H9 (cell line): ENCODE measurements around the gene MPZL1. TPM values are rescaled to one million over a fixed set of nuclear protein-coding genes. Genes with fewer than 3 reads are reported as not detected.

Source experiments
- DNase-seq: peaks from one replicate; pipeline ENCODE4 v3.0.0-alpha.2; 2017
- H2AFZ ChIP-seq: one replicate; pipeline ENCODE4 v1.6.1; 2013; ENCODE audit warnings: mild to moderate bottlenecking, low read length, control low read depth, moderate library complexity
- H2AK5ac ChIP-seq: 2 replicates; pipeline ENCODE4 v1.6.1; 2013; ENCODE audit warnings: low read length, control low read depth, mixed read lengths; ENCODE audit not compliant: insufficient read length
- H2BK120ac ChIP-seq: one replicate; pipeline ENCODE4 v1.6.1; 2013; ENCODE audit warnings: low read depth, mild to moderate bottlenecking, low read length, control low read depth, inconsistent platforms; ENCODE audit not compliant: poor library complexity, severe bottlenecking
- H2BK12ac ChIP-seq: 2 replicates; pipeline ENCODE4 v1.6.1; 2013; ENCODE audit warnings: low read length, control low read depth, mixed read lengths, low read depth; ENCODE audit not compliant: insufficient read length
- H2BK15ac ChIP-seq: 2 replicates; pipeline ENCODE4 v1.6.1; 2013; ENCODE audit warnings: low read depth, low read length, control low read depth
- H2BK20ac ChIP-seq: one replicate; pipeline ENCODE4 v1.6.1; 2013; ENCODE audit warnings: low read depth, mild to moderate bottlenecking, low read length, control low read depth, inconsistent platforms; ENCODE audit not compliant: poor library complexity, severe bottlenecking
- H2BK5ac ChIP-seq: 2 replicates; pipeline ENCODE4 v1.6.1; 2013; ENCODE audit warnings: low read length, control low read depth, mixed read lengths; ENCODE audit not compliant: insufficient read length
- H3K14ac ChIP-seq: 2 replicates; pipeline ENCODE4 v1.6.1; 2013; ENCODE audit warnings: low read length, control low read depth; ENCODE audit not compliant: insufficient read depth
- H3K18ac ChIP-seq: 2 replicates; pipeline ENCODE4 v1.6.1; 2013; ENCODE audit warnings: low read depth, mild to moderate bottlenecking, mixed read lengths, low read length, control low read depth; ENCODE audit not compliant: insufficient read length
- H3K23ac ChIP-seq: 2 replicates; pipeline ENCODE4 v1.6.1; 2013; ENCODE audit warnings: low read length, control low read depth, mixed read lengths, low read depth; ENCODE audit not compliant: insufficient read length
- H3K23me2 ChIP-seq: 2 replicates; pipeline ENCODE4 v1.6.1; 2013; ENCODE audit warnings: low read depth, mild to moderate bottlenecking, mixed read lengths, low read length, control low read depth; ENCODE audit not compliant: insufficient read length, poor library complexity, severe bottlenecking
- H3K27ac ChIP-seq: 2 replicates; pipeline ENCODE4 v1.5.1; 2013; ENCODE audit warnings: low read length, control low read depth, mixed read lengths, low read depth; ENCODE audit not compliant: insufficient read length
- H3K27me3 ChIP-seq: 2 replicates; pipeline ENCODE4 v1.6.1; 2013; ENCODE audit warnings: low read length, control low read depth, inconsistent platforms; ENCODE audit not compliant: insufficient read depth
- H3K4ac ChIP-seq: 2 replicates; pipeline ENCODE4 v1.6.1; 2013; ENCODE audit warnings: low read depth, mild to moderate bottlenecking, control low read depth, inconsistent platforms, low read length, moderate library complexity
- H3K4me1 ChIP-seq: 2 replicates; pipeline ENCODE4 v1.6.1; 2013; ENCODE audit warnings: low read length, control low read depth, inconsistent platforms; ENCODE audit not compliant: insufficient read depth
- H3K4me2 ChIP-seq: 2 replicates; pipeline ENCODE4 v1.6.1; 2013; ENCODE audit warnings: low read length, control low read depth, mixed read lengths; ENCODE audit not compliant: insufficient read length, insufficient read depth
- H3K56ac ChIP-seq: 2 replicates; pipeline ENCODE4 v1.6.1; 2013; ENCODE audit warnings: low read depth, mild to moderate bottlenecking, mixed read lengths, low read length, control low read depth; ENCODE audit not compliant: insufficient read length
- H3K79me1 ChIP-seq: 2 replicates; pipeline ENCODE4 v1.6.1; 2013; ENCODE audit warnings: low read depth, mild to moderate bottlenecking, moderate library complexity, low read length, control low read depth, inconsistent platforms; ENCODE audit not compliant: insufficient read depth, poor library complexity, severe bottlenecking
- H3K79me2 ChIP-seq: 2 replicates; pipeline ENCODE4 v1.6.1; 2013; ENCODE audit warnings: low read length, control low read depth, inconsistent platforms; ENCODE audit not compliant: insufficient read depth
- H3K9ac ChIP-seq: 2 replicates; pipeline ENCODE4 v1.6.1; 2013; ENCODE audit warnings: low read length, control low read depth, mixed read lengths; ENCODE audit not compliant: insufficient read length; ENCODE audit errors: extremely low read depth
- H3K9me3 ChIP-seq: one replicate; pipeline ENCODE4 v1.6.1; 2013; ENCODE audit warnings: low read depth, low read length, inconsistent platforms; ENCODE audit not compliant: control insufficient read depth
- H3T11ph ChIP-seq: one replicate; pipeline ENCODE4 v1.6.1; 2013; ENCODE audit warnings: mild to moderate bottlenecking, low read length, control low read depth, inconsistent platforms
- H4K20me1 ChIP-seq: one replicate; pipeline ENCODE4 v1.6.1; 2013; ENCODE audit not compliant: control insufficient read depth, insufficient read length, insufficient read depth
- H4K5ac ChIP-seq: 2 replicates; pipeline ENCODE4 v1.6.1; 2013; ENCODE audit warnings: low read depth, mild to moderate bottlenecking, mixed read lengths, low read length, control low read depth; ENCODE audit not compliant: insufficient read length
- H4K8ac ChIP-seq: replicated peaks from 2 replicates; pipeline ENCODE4 v1.6.1; 2013; ENCODE audit warnings: low read length, control low read depth, mixed read lengths, low read depth; ENCODE audit not compliant: insufficient read length
- H4K91ac ChIP-seq: 2 replicates; pipeline ENCODE4 v1.6.1; 2013; ENCODE audit warnings: low read depth, mild to moderate bottlenecking, moderate library complexity, mixed read lengths, low read length, control low read depth; ENCODE audit not compliant: insufficient read length
- H3K27ac Mint-ChIP-seq, 3 experiments: 2 replicates in 2 of 3; 3 replicates in 1 of 3; pipeline ENCODE4 v1.8.0; 2020 to 2021; ENCODE audit warnings: mixed read lengths in 3 of 3, mild to moderate bottlenecking in 1 of 3, moderate library complexity in 1 of 3
- H3K27me3 Mint-ChIP-seq: 2 replicates; pipeline ENCODE4 v1.8.0; 2021; ENCODE audit warnings: low read depth, mild to moderate bottlenecking, moderate library complexity, mixed read lengths
- H3K36me3 Mint-ChIP-seq, 3 experiments: 2 replicates in 2 of 3; 3 replicates in 1 of 3; pipeline ENCODE4 v1.8.0; 2020 to 2021; ENCODE audit warnings: low read depth in 3 of 3, mixed read lengths in 3 of 3; ENCODE audit not compliant: insufficient read depth in 1 of 3
- H3K4me1 Mint-ChIP-seq, 2 experiments: 2 replicates each; pipeline ENCODE4 v1.8.0; 2020; ENCODE audit warnings: mixed read lengths in 2 of 2
- H3K4me3 Mint-ChIP-seq, 2 experiments: 2 replicates in 1 of 2; 3 replicates in 1 of 2; pipeline ENCODE4 v1.8.0; 2020 to 2021; ENCODE audit warnings: mild to moderate bottlenecking in 2 of 2, mixed read lengths in 2 of 2, moderate library complexity in 1 of 2
- H3K9me3 Mint-ChIP-seq, 2 experiments: 2 replicates in 1 of 2; 3 replicates in 1 of 2; pipeline ENCODE4 v1.8.0; 2020; ENCODE audit warnings: mild to moderate bottlenecking in 2 of 2, mixed read lengths in 2 of 2, moderate library complexity in 1 of 2
- CTCF ChIP-seq: fragments of 200-600 bp; sonication (generic); conservative IDR thresholded peaks from 3 replicates; pipeline ENCODE4 v1.8.0; 2021; ENCODE audit warnings: antibody characterized with exemption, mild to moderate bottlenecking
- WGBS: extraction: QIAGEN DNeasy Blood & Tissue Kit; methylation state at CpG from one replicate; pipeline ENCODE4 v1.1.7; 2013; ENCODE audit warnings: missing lambda C conversion rate, low lambda C conversion rate, mixed read lengths; ENCODE audit not compliant: insufficient read length; ENCODE audit errors: extremely low coverage; 5-methylcytosine and 5-hydroxymethylcytosine counted together
- total RNA-seq: library from RNA; stranded (reverse); gene quantifications from 2 replicates; pipeline ENCODE4 v1.2.1, GENCODE V29; 2021

The MPZL1 gene
- total RNA-seq, 1 experiment from 2014 or later: 60.7 TPM

- Histone ChIP-seq H3K79me2 (peaks cover 8% of the 10 kb centered on the region; the same call in 1 of the 2 replicates), H4K20me1 (no peaks in the 10 kb centered on the region)
- H3K27ac Mint-ChIP-seq: 0 out of 7 replicates have a peak overlapping the region, but pooled peaks of 1 of the 3 experiments have one; percentile 2
Observed at GRCh38 chr1:167755654-167756053, 33.9 kb downstream of the MPZL1 start.

More at GRCh38 chr1:167755654-167756053, 33.9 kb downstream of the MPZL1 start:
- Histone ChIP-seq H3K4me1 (peaks cover 5% of the 10 kb centered on the region; the same call in 1 of the 2 replicates), H2BK5ac (no peak overlapping the region), H3K9me3 (no peaks in the 10 kb centered on the region), H2BK15ac (no peak overlapping the region), H3K27me3 (no peaks in the 10 kb centered on the region), H2BK12ac (no peak overlapping the region), H2BK120ac (no peak overlapping the region), H3K4me2 (no peak overlapping the region), H3K79me1 (peaks cover 5% of the 10 kb centered on the region), H2AFZ (no peak overlapping the region), H3K18ac (no peak overlapping the region), H3K23ac (no peak overlapping the region), H4K5ac (no peak overlapping the region), H4K8ac (no peak overlapping the region), H3T11ph (no peak overlapping the region), H3K14ac (no peak overlapping the region), H3K27ac (no peak overlapping the region), H2BK20ac (no peak overlapping the region), H3K23me2 (no peaks in the 10 kb centered on the region), H3K9ac (no peak overlapping the region), H3K56ac (no peak overlapping the region), H4K91ac (no peak overlapping the region), H3K4ac (no peak overlapping the region), H2AK5ac (no peak overlapping the region)
- H3K9me3 Mint-ChIP-seq: no peaks in the 10 kb centered on the region
- no peak overlapping the region for H3K4me3 Mint-ChIP-seq
- H3K36me3 Mint-ChIP-seq: 0 out of 7 replicates have a peak, but pooled peaks cover 0 to 5% (median 0%) of the 10 kb centered on the region in 3 experiments
- DNase-seq: no peak
- WGBS: no CpG with 5 or more reads among the region's 3 CpGs
- H3K4me1 Mint-ChIP-seq: peaks cover 7 to 13% of the 10 kb centered on the region in 2 experiments
- TF ChIP-seq CTCF: no peak
- H3K27me3 Mint-ChIP-seq: no peaks in the 10 kb centered on the region
